Measurements from ENCODE around the gene TRMT10B. TPM values are rescaled to one million over a fixed set of nuclear protein-coding genes. Genes with fewer than 3 reads are reported as not detected.
"Not testable (repeated sequence)": the region's sequence is repeated elsewhere in the genome, so short reads cannot be mapped to it uniquely, and the experiment has no call there.

TRMT10B gene
- total and polyA plus RNA-seq, 5 experiments from 2014 or later: 14.7 to 30.2 (median 20.8) TPM

DNA sequence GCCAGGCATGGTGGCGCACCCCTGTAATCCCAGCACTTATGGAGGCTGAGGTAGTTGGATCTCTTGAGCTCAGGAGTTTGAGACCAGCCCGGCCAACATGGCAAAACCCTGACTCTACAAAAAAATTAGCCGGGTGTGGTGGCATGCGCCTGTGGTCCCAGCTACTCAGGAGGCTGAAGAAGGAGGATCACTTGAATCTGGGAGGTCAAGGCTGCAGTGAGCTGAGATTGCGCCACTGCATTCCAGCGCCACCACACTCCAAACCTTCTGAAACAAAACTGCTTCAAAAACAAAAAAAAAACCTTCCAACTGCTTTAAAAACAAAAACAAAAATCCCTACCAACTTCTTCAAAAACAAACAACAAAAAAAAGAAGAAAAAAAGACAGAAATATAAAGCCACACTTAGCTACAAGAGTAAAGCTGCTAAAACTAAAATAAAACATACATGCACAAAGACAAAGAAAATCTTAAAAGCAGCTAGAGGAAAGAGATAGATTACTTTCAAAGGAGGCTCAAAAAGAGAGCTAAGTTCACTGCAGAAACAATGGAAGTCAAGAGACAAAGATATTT is 58.4 kb downstream of the TRMT10B start:
- POLR2A ChIA-PET: interaction anchor here (0.7 to 1.1 kb wide), 2 partner anchors 12 to 33 kb away, joined by 3 to 4 read pairs; no protein-coding TSS in a partner anchor
- Mint-ChIP-seq H3K4me3 (peak overlapping the region in 1 of 10 donors; percentile 24), H3K36me3 (peaks cover 0 to 29% (median 3%) of the 10 kb centered on the region in 3 donors), H3K4me1 (peaks cover 1 to 20% (median 13%) of the 10 kb centered on the region in 4 donors), H3K27ac (peak overlapping the region in 3 of 10 donors; percentile 7 to 72 (median 53)), H3K27me3 (no peaks in the 10 kb centered on the region), H3K9me3 (no peaks in the 10 kb centered on the region)
- DNase-seq (no peak), ATAC-seq (no peak)

DNA sequence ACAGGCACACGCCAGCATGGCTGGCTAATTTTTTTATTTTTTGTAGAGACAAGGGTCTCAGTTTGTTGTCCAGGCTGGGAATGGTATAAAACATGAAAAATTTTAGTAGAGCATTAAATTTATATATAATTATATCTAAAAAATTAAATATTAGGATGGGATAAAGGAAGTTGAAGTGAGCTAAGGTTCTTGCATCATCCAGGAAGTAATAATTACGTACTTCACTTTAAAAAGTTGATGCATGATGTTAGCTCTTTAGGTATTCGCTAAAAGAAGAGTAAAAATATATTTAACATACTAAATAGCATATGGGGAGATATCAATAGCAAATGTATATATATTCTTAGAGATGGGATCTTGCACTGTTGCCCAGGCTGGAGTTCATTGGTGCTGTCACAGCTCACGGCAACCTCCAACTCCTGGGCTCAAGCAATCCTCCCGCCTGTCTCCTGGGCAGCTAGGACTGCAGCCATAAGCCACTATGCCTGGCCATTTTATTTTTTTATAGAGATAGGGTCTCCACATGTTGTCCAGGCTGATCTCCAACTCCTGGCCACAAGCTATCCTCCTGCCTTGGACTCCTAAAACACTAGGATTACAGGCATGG is 59.3 kb downstream of the TRMT10B start:
- Mint-ChIP-seq H3K4me3 (no peak overlapping the region), H3K27me3 (no peaks in the 10 kb centered on the region), H3K27ac (peak overlapping the region in 1 of 10 donors; percentile 37), H3K36me3 (peaks cover 0 to 26% (median 3%) of the 10 kb centered on the region in 3 donors), H3K4me1 (peaks cover 1 to 20% (median 13%) of the 10 kb centered on the region in 4 donors), H3K9me3 (no peaks in the 10 kb centered on the region)
- POLR2A ChIA-PET: interaction anchor here (1.1 kb wide), 1 partner anchor 13 kb away, joined by 4 read pairs; no protein-coding TSS in a partner anchor
- DNase-seq (no peak), ATAC-seq (no peak)

DNA sequence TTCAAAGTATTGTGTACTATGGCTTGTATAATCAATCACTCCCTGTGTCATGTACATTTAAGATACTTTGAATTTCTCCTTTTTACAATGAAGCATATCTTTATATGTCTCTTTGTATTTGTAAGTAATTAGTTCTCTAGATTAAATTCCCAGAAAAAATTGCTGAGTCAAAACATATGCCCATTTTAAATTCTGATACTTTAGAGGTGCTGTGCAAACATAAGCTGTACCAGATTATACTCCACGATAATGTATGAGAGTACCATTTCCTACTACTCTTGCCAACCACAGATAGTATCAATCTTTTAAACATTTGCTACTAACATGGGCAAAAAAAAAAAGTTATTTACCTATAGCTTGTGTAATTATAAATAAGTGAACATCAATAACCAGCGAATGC is 65.2 kb downstream of the TRMT10B start:
- ATAC-seq (no peak), DNase-seq (no peak)
- Mint-ChIP-seq H3K27ac (no peak overlapping the region), H3K4me3 (no peak overlapping the region), H3K9me3 (no peaks in the 10 kb centered on the region), H3K36me3 (peaks cover 0 to 51% (median 28%) of the 10 kb centered on the region in 3 donors), H3K27me3 (no peaks in the 10 kb centered on the region), H3K4me1 (peaks cover 0 to 3% (median under 1%) of the 10 kb centered on the region in 4 donors)
- POLR2A ChIA-PET: no interaction called here

DNA sequence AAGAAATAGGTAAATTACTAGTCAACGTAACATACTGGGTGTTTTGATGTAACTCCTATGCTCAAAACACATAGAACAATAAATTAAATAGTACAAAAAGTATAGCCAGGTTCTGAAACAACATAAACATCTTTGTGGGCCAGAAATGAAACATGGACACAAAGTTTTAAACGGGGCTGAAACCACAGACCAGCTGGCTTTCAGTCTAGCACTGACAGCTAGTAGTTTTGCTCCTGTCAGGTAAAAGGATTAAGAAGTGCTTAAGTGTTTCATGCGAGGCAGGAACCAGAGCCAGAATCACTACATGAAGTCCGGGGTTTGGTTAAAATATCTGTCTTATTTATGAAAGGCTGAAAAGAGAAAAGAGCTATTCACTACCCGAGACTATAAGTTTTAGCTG is 66.5 kb downstream of the TRMT10B start:
- ATAC-seq (no peak), DNase-seq (no peak)
- Mint-ChIP-seq H3K4me1 (peaks cover 0 to 3% (median under 1%) of the 10 kb centered on the region in 4 donors), H3K9me3 (no peaks in the 10 kb centered on the region), H3K36me3 (peaks cover 0 to 58% (median 37%) of the 10 kb centered on the region in 3 donors), H3K27ac (no peak overlapping the region), H3K4me3 (no peak overlapping the region), H3K27me3 (no peaks in the 10 kb centered on the region)
- POLR2A ChIA-PET: no interaction called here

DNA sequence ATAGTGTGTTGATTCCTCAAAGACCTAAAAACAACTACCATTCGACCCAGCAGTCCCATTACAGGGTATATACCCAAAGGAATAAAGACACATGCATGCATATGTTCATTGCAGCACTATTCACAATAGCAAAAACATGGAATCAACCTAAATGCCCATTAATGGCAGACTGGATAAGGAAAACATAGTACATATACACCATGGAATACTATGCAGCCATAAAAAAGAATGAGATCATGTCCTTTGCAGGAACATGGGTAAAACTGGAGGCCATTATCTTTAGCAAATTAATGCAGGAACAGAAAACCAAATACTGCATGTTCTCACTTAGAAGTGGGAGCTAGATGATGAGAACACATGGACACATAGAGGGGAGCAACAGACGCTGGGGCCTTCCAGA is 71.6 kb downstream of the TRMT10B start:
- peaks cover 0 to 85% (median 43%) of the 10 kb centered on the region in 3 donors for H3K36me3 Mint-ChIP-seq
- H3K27me3 Mint-ChIP-seq, H3K27ac Mint-ChIP-seq, DNase-seq, POLR2A ChIA-PET, H3K4me3 Mint-ChIP-seq, ATAC-seq, H3K9me3 Mint-ChIP-seq, H3K4me1 Mint-ChIP-seq: not testable (repeated sequence)

DNA sequence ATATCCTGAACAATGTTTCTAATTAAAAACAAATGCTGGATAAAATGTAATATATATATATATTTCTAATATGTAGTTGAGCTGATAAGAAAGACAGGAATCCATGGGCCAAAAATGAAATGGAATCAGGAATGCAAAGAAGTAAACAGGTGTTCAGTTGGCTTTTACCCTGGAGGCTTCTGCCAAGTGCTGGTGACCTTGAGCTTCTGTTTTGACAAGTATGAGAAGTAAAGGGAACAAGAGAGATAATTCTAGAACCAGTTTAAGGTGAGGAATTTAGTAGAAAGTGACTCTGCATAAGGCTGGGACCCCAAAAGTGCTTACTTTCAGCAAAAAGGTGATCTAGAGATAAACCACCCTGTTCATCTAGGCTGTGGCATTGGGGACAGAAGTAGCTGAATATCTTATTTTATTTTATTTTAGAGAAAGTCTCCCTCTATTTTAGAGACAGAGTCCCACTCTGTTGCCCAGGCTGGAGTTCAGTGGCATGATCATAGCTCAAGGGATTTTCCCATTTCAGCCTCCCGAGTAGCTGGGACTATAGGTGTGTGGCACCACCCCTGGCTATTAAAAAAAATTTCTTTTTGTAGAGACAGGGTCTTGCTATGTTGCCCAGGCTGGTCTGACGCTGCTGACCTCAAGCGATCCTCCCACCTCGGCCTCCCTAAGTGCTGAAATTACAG is 74.0 kb downstream of the TRMT10B start:
- Mint-ChIP-seq H3K36me3 (peaks cover 0 to 72% (median 25%) of the 10 kb centered on the region in 3 donors), H3K4me3 (no peak overlapping the region), H3K27ac (peak overlapping the region in 1 of 10 donors; percentile 35), H3K9me3 (no peaks in the 10 kb centered on the region), H3K4me1 (peaks cover 0 to 5% (median under 1%) of the 10 kb centered on the region in 4 donors), H3K27me3 (no peaks in the 10 kb centered on the region)
- POLR2A ChIA-PET: no interaction called here
- no peak for ATAC-seq
- no peak for DNase-seq

Other genes starting within 250 kb of the TRMT10B start
- gene FBXO10, start 177.4 kb upstream of the TRMT10B start, total RNA-seq: 1 to 10 TPM; 1.7 to 2.4 TPM
- gene FBXO10, start 177.4 kb upstream of the TRMT10B start, polyA plus RNA-seq: under 1 TPM; 0.20 to 0.77 (median 0.40) TPM
- gene TOMM5, start 161.2 kb upstream of the TRMT10B start, total RNA-seq: 10 to 100 TPM; 46.4 to 48.6 TPM
- 100 to 1,000 TPM; 145 to 176 (median 169) TPM for gene TOMM5, start 161.2 kb upstream of the TRMT10B start, polyA plus RNA-seq
- gene FRMPD1, start 102.9 kb upstream of the TRMT10B start, total RNA-seq: not detected
- gene FRMPD1, start 102.9 kb upstream of the TRMT10B start, polyA plus RNA-seq: not detected
- gene EXOSC3, start 31.3 kb downstream of the TRMT10B start, total RNA-seq: 10 to 100 TPM; 68.9 to 79.0 TPM
- 10 to 100 TPM; 16.4 to 36.0 (median 24.9) TPM for gene EXOSC3, start 31.3 kb downstream of the TRMT10B start, polyA plus RNA-seq
- 10 to 100 TPM; 23.6 to 25.2 TPM for gene DCAF10, start 47.0 kb downstream of the TRMT10B start, total RNA-seq
- 10 to 100 TPM; 27.3 to 35.0 (median 28.5) TPM for gene DCAF10, start 47.0 kb downstream of the TRMT10B start, polyA plus RNA-seq
- gene SLC25A51, start 150.3 kb downstream of the TRMT10B start, total RNA-seq: 10 to 100 TPM; 32.5 to 35.1 TPM
- gene SLC25A51, start 150.3 kb downstream of the TRMT10B start, polyA plus RNA-seq: 10 to 100 TPM in 2 of 3 donors, 1 to 10 TPM in 1; 8.9 to 12.4 (median 12.3) TPM